HG03095 (cell line): ENCODE results near the gene CTNNA1.

Experiments
- ATAC-seq: cut with Tn5 transposase; IDR thresholded peaks from one replicate; pipeline ENCODE4 v1.9.1; 2021; ENCODE audit warnings: moderate library complexity; ENCODE audit not compliant: unreplicated experiment

CTNNA1 gene

DNA sequence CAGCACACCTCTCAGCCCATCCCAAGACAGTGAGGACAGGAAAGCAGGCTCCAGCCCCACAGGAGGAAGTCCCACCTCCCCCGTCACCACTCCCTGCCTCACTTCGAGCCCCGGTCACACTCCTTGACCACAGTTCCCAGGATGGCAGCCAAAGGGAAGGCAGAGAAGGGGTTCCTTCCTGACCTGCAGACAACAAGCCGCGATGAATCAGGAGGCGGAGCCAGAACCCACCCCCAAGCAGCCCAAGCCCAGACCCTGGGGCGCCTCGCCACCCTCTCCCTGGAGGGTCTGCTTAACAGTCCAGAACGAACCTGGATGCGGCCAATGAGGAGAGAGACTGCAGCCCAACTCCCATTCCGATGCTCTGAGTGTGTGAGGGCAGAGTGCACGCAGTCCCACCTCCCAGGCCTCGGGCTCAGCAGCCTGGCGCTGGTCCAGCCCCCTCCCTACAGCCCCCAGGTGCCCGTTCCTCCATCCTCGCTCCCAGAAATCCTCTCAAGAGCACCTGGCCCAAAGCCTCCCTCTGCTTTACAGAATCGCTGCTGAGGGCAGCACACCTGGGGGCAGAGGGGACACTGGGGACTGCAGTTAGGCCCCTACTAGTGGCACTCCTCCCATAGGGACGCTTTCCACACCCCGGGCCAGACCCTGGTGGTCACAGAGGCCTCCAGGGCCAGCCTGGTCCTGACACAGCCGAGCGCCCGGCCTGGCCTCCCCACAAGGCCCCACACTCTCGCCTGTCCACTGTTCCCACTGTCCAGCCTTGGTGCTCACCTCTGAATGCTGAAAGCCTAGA lies 191.5 kb downstream of the CTNNA1 start:
- no peak for ATAC-seq

- no peak for ATAC-seq
These were observed 192.4 kb downstream of the CTNNA1 start for GRCh38 chr5:138945421-138946240.

DNA sequence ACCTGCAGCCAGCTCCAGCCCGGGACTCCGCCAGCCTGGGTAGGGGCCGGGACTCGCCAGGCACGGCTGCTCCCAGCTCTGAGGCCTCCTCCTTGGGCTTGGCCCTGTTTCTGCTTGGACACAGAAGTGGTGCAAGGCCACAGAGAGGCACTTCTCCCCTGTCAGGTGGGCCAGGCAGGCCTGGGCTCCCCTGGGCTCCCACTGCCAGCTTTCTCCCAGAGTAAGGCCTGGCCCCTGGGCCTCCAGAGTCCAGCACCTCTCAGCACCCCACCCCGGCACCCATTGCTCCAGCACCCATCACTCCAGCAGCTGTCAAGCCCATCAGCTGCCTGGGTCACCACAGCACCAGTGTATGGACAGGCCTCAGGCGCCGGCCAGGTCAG lies 193.0 kb downstream of the CTNNA1 start:
- no peak for ATAC-seq

DNA sequence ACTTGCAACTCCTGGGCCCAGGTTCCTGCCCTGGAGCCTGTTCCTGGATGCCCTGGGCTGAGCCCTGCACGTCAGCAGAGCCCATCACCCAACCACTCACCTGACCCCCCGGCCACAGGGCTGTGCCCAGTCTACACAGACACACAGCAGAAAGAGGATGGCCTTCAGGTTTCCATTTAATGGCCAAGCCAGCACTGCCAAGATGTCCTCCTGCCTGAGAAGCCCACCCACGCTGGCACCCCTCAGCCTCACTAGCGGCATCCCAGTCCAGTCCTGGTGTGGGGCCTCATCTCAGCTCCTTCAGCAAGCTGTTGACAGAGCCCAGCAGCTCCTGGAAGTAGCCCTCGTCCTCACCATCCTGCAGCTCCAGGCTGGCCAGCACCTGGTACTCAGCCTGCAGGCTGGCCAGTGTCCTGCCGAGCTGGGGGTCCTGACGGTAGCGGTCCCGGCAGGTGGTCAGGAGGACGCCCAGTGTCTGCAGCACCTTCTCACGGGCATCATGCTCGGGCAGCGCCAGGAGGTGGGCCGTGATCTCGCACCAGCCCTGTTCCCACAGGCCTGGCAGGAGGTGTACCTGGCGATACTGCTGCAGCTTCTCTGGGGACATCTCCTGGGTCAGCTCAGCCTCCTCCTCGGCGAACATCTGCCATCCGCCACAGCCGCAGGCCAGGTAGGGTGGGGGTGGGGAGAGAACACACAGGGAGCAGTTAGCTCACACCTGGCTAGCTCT lies 193.8 kb downstream of the CTNNA1 start:
- ATAC-seq = no peak

DNA sequence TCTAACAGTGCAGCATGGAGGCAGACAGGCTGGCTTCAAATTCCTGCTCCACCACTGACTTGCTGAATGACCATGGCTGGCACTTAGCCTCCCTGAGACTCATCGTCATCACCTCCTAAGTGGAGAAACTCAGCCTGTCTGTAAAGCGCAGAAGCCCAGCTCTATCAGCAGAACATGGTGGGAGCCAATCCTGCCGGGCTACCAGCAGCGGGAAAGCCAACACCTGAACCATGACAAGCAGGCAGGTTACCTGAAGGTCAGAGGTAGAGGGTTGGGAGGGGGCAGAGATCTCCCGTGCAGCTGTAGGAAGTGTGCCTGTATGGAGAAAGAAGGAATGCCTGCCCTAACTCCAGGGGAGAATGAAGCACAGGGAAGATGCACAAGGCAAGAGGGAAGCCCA lies 194.6 kb downstream of the CTNNA1 start:
- ATAC-seq = no peak

DNA sequence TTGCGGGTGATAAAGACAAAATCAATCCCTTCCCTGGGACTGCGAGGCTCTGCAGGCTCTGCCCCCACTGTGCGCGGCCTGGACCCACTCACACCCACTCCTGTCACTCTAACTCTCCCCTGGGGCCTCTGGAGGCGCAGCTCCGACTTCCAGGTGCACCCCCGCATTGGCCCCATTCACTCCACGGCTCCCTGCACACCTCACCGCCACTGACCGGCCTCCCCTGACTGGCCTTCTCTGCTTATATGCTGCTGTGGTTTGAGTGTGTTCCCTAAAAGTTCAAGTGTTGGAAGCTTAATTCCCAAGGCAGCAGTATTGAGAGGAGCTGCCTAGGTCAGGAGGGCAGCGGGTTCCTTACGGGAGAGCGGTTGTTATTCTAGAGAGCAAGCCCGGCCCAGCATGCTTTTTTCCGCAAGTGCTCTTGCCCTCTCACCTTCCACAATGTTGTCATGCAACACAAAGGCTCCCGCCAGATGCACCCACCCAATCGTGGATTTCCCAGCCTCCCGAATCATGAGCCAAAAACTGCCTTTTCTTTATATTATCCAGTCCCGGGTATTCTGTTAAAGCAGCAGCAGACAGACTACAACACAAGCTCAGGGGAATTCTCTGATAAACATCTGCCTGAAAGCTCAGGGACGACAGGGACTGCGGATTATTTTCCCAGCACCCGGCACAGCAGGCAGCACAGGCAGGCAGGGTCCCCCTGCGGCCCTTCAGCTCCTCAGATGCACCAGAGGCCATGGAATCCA lies 195.4 kb downstream of the CTNNA1 start:
- no peak for ATAC-seq

- no peak for ATAC-seq
These were observed 196.0 kb downstream of the CTNNA1 start for GRCh38 chr5:138949223-138949574.

DNA sequence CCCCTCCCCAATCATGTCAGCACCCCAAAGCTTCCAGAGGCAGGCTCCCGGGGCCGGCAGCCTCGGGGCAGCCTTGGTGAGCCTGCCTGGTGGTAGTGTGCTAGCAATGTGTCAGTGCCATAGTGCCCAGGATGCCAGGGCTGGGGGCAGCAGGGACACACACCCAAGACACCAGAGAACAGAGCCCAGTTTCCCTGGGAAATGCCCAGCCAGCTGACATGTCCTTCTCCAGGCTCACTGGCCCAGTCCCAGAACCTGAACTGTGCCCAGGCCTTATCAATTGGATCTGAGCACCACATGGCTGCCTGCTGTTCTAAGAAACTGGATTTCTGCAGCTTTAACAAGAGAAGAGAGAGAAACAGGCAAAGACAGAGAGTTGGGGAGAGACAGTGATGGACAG lies 196.8 kb downstream of the CTNNA1 start:
- no peak for ATAC-seq

DNA sequence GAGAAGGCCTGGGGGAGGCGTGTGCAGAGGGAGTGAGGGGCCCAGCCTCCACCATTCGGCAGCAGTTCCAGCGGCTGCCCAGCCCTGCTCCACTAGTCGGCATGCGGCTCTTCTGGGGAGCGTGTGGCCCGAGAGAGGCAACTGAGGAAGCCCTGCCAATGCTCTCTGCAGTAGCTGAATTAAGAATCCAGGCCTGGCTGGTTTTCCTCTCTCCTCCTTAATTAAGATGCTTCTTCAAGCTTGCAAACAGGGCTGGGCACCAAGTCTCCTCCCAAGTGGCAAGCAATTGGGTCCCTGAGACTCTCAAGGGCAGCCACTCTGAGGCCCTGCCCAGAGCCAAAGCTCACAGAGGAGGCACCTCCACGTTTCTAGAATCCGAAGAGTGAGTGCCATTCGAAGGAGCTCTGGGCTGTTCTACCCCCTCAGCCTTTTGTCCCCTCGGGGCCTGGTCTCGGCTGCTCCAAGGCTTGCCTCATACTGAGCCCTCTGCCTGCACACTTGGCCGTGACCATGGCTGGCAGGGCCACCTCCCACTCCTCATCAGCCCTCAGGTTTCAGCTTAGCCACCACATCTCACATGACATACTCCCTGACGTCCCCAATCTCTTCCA lies 197.3 kb downstream of the CTNNA1 start:
- no peak for ATAC-seq

DNA sequence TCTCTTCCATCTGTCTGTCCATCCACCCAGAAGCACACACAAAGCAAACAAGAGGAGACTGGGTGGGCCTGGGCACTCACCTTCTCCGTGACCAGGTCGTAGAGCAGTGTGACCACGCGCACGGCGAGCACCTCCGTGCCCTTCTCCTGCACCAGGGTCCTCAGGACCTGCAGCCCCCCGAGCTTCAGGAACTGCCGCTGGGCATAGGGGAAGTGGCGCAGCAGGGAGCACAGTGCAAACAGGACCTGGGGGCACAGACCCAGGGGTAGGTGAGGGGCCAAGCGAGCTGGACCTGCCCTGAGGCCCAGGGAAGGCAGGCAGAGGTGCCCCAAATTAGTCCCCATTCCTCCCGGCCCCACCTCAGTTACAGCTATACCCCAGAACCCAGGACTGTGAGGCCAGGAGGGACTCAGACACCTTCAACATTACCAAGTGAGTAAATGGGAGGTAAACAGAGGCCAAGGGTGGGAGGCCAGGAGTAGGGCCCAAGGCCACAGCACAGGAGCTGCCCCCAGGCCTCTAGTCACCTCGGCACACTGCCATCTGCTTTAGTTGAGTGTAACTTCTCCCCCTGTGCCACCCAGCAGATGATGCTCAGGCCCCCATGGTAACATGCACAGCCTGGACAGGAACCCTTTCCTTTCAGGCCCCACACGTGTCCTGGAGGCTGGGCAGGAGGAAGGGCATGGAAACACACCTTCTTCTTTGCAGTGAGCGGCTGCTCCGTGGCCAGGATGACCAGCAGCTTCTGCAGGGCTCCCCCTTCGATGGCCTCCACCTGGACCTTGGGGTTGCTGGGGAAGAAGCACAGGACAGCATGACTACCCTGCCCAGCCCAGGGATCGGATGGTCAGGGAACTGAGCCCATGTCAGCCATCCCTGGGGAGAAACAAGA lies 198.1 kb downstream of the CTNNA1 start:
- no peak for ATAC-seq

- no peak for ATAC-seq
These were observed 198.9 kb downstream of the CTNNA1 start for GRCh38 chr5:138951986-138952735.

GRCh38 chr5:138952962-138953361 lies 199.7 kb downstream of the CTNNA1 start:
- ATAC-seq = no peak

DNA sequence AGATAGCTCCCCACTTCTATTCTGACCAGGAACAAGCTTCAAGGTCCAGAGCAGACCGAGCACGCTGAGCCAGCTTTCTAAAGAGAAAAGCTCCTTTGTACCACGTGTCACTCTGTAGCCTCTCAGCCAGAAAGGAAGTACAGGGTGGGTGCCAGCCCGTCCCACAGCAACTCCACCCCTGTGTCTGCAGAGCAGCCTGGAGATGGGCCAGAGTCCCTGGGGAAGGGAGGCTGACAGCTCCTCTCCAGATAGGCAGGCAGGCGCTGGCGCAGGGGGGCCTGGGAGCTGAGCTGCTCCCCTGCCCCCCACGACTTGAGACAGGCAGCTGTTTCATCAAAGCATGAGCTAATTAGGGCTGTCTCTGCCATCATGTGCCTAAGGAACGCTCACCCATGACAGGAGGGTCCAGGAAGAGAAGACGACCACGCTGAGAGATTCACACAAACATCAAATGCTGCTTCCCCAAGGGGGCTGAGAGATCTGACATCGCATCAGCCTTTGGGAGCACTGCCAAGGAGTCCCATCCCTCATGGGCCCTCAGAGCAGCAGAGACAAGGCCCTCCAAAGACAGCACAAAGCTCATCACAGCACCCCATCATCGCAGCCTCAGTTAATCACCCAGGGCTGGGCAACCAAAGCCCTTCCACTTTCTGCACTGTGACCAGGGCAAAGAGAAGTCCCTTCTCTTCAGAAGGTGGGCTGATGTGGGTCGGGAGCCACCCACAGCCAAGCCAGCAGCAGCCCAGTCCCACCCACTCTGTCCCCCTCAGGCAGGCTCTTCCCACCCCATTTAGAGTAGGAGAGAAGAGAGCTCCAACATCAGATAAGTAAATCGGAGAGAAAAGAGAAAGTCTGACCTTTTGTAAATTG lies 200.4 kb downstream of the CTNNA1 start:
- ATAC-seq = no peak

GRCh38 chr5:138954257-138955012 lies 201.2 kb downstream of the CTNNA1 start:
- no peak for ATAC-seq

- ATAC-seq = no peak
These were observed 201.9 kb downstream of the CTNNA1 start for GRCh38 chr5:138955013-138955660.

DNA sequence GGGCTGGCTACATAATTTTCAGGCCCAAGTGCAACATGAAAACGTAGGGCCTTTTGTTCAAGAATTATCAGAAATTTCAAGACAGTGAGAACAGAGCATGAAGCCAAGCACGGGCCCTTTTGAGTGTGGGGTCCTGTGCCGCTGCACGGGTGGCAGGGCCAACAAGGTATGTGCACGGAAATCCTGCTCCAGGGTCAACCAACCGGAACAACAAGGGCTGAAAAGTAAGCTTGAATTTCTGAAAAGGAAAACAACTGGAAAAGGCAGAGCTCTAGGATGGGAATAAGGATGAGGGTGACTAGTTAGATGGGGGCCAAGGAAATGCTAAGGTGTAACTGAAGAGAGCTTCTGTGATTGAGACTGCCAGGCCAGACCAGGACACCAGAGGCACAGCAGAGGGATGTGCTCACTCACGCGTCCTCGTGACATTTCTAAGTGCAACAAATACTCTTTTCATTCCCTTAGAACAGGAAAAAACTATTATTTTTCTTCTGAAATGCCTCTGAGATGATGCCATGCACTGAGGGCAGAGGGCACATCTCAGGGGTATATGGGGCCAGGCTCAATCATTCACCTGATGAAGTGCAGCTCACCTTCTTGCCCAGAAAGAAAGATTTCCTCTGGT lies 202.6 kb downstream of the CTNNA1 start:
- ATAC-seq = no peak
